GM19395 (cell line): ENCODE measurements around the gene ACYP2.
"Not testable (repeated sequence)": the region's sequence is repeated elsewhere in the genome, so short reads cannot be mapped to it uniquely, and the experiment has no call there.

Experiments
- ATAC-seq: cut with Tn5 transposase; IDR thresholded peaks from one replicate; pipeline ENCODE4 v1.9.1; 2021; ENCODE audit warnings: mild to moderate bottlenecking, moderate library complexity; ENCODE audit not compliant: unreplicated experiment

ACYP2 gene

DNA sequence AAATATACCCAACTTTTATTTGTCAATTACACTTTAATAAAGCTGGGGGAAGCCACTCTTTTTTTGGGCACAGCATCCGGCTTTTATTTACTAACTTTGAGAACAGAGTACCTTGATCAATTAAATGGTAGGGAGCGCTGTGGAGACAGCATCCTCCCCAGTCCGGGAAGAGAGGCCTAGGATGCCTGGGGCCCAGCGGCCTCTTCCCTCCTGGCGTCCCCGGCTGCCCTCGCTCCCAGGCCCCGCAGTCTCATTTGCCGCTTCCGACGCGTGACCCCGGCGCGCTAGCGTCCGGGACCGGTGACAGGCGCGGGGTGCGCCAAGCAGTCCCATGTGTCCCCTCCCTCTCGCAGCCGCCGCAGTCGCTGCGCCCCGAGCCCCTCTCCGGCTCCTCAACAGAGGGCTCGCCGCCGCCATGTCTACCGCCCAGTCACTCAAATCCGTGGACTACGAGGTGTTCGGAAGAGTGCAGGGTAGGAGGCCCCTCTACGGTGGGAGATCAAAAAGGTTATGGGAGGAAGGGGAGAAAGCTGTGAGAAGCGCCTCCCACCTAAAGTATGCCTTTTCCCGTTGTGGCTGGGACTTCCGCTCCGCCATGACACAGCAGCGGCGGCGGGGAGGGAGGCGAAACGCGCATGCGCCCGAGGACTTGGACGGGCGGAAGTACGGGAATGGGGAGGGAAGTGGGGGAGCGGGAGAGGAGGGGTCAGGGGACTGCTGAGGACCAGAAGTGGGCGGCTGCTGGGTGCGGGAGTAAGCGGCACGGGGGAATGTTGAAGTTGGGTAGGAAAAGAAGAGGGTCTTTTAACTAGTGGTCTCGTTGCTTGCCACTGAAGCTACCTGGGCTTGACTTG is at the start of gene ACYP2:
Gene ACYP2, plus strand, starts transcription at position 332 of the 854 bp plus-strand sequence.
- peak; percentile 90 for ATAC-seq

DNA sequence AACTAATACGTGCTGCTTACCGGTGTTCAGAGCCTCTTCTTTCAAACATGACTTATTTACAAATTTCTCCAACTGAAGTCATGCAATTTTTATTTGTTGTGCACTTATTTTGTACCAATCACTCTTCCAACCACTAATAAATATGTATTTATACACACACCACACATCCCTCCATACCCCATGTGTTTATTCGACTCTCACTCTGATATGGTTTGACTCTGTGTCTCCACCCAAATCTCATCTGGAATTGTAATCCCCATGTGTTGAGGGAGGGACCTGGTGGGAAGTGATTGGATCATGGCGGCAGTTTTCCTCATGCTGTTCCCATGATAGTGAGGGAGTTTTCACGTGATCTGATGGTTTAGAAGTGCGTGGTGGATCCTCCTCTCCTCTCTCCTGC is 49.5 kb upstream of the ACYP2 start:
- ATAC-seq = no peak

GRCh38 chr2:54067851-54068375 is 47.5 kb upstream of the ACYP2 start:
- no peak for ATAC-seq

DNA sequence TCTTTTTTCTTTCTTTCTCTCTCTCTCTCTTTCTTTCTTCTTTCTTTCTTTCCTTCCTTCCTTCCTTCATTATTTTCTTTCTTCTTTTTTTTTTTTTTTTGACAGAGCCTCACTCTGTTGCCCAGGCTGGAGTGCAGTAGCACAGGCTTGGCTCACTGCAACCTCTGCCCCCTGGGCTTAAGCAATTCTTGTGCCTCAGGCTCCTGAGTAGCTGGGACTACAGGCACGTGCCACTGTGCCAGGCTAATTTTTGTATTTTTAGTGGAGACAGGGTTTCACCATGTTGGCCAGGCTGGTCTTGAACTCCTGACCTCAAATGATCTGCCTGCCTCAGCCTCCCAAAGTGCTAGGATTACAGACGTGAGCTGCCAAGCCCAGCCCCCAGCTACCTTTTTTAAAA is 42.9 kb upstream of the ACYP2 start:
- not testable (repeated sequence) for ATAC-seq

DNA sequence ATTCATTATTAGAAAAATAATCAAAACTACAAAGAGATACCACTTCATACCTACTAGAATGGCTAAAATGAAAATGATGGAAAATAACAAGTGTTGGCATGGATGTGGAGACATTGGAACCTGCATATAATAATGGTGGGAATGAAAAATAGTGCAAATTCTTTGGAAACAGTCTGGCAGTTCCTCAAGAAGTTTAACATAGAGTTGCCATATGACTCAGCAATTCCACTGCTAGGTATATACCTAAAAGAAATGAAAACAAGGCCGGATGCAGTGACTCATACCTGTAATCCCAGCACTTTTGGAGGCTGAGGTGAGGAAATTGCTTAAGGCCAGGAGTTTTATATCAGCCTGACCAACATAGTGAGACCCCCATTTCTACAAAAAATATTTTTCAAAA is 41.6 kb upstream of the ACYP2 start:
- peak; percentile 91 for ATAC-seq

DNA sequence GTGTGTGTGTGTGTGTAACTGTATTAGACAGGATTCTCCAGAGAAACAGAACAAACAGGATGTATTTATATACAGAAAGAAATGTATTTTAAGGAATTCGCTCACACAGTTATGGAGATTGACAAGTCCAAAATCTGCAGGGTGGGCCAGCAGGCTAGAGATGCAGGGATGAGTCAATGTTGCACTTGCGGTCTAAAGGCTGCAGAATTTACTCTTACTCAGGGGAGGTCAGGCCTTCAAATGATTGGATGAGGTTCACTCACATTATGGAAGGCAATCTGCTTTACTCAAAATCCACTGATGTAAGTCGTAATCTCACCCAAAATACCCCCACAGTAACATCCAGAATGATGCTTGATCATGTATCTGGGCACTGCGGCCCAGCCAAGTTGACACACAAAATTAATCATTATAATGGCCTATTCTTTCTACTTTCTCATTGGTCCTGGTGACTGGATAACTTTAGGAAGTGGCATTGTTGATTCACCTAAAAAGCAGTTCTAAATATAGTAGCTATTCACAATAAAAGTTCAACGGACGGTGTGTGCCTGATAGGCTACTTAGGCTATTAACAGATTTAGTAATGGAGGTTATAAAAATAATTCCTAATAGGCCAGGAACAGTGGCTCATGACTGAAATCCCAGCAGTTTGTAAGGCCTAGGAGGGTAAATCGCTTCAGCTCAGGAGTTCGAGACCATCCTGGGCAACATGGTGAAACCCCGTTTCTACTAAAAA is 40.6 kb upstream of the ACYP2 start:
- ATAC-seq = no peak

DNA sequence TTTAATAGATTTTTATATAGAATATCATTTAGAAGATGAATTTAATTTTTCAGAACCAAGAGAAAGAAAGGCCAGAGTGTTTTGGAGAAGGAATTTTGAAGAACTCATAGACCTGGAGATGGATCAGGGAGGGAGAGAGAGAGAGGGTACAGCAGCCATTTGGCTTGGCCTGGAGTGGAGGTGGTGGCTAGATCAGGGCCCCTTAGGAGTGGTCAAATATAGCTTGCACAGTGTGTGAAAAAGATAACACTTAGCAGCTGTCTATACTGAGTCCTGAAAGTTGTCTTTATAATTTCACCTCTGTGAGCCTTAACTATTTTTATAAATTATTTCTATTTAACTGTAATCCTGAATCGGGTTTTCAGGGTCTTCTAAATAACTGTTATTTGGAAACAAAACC is 38.8 kb upstream of the ACYP2 start:
- ATAC-seq = no peak

DNA sequence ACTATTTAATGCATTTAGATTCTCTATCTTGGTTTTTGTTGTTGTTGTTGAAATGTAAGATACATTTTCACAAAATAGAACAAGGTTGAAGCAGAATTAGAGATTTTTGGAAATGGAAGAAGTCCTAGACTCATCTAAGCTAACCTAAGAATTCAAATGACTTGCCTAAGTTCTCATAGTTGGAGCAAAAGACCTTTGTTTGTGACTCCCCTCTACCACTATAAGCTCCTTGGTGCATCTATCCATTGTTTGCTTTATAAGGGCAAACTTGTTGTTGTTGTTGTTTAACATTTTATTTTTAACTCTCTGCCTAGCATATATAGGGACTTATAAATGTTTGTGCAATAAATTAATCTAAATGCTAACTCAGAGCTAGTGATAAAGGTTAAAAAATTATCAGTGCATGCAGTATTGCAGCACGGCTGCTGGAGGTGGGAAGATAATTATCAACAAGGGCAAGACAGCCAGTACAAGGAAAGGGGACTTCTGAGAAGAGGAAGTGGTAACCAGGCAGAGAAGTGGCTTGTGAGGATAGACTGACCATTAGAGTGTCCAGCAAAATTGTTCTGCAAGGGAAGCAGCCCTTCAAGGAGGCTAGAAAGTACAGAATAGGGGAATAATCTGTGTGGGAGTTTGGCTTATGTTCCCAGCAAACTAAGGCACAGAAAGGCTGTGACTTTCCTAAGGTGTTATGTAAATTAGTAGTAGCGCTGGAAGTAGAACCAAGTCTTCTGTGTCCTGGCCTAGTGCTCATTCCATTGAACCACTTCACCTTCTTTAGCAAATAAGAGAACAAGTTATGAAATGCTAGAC is 38.1 kb upstream of the ACYP2 start:
- ATAC-seq = no peak

DNA sequence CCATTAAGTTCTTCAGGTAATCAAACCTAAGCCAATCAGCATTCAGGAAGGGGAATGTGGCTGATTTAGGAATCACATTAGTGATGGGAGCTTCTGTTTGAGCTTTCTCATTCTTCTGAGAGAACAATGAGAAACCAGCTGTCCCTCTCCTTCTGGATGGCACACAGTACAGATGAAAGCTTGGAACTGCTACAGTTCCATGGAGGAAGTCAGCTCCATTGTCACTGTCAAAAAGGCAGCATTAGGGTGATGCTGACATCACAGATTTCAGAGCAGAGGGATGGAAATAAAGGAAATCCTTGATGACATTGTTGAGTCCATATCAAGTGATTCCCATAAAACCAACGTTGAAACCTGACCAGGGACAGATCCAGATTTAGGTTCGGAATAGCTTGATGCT is 36.1 kb upstream of the ACYP2 start:
- ATAC-seq = no peak

DNA sequence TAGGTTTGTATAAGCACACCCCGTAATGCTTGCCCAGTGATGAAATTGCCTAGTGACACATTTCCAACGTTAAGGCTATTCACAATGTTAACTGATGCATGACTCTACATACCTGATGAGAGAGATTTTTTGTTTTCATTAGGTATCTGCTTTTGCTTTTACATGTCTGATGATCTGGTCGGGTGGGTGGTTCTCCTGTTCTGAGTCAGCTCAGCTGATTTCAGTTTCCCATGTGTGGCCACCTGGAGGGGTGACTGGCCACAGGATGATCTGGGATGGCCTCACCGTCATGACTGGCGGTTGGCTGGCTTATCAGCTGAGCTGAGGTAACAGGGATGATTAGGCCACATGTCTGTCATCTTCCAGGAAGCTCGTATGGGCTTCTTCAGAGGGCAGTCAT is 33.8 kb upstream of the ACYP2 start:
- ATAC-seq = peak; percentile 98

DNA sequence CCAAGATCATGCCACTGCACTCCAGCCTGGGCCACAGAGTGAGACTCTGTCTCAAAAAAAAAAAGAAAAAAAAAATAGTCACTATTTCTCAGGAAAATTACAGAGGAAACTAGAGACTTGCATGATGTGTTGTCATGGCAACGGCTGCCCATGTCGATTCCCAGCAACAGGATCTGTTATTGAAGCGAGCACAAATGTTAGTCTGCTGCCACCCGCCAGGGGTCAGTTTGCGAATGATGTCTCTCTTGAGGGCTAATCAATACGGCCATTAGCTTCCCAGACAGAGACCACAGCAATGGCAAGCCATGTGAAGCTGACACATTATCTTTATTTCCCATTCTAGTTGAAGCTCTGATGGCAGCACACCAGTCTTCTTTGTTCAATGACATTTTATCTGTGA is 32.4 kb upstream of the ACYP2 start:
- ATAC-seq = no peak

DNA sequence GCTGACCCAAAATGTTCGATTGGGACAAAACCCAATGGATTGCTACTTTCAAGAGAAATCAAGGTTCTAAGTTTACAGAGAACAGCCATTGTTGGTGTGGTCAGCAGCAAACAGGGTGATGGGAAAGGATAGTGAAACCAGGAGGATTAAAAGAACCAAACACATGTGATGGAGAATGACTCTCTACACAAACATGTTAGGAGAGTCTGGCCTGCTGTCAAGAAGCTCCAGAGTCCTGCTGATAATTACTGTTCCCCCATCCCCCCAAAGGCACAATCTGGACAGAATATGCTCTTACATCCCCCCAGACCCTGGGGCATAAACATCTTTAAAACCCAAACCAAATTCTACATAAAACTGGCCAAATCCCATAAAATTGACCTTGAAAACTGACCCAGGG is 32.0 kb upstream of the ACYP2 start:
- ATAC-seq = no peak

DNA sequence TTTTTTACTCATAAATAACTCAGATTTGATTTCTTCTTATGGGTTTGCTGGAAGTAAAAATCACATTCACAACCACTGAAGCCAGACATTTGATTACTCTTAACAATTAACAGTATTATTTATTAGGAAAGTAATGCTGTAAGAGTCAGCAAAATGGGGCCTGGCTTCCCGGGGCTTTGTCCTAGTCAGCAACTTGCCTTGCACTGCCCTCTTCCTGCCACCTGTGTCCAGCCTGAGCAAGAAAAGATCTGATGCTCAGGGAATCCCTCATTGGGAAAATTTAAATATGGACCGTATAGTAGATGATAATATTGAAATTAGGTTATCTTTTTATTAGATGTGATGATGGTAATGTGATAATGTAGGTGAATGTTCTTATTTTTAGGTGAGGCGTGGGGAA is 30.8 kb upstream of the ACYP2 start:
- no peak for ATAC-seq

DNA sequence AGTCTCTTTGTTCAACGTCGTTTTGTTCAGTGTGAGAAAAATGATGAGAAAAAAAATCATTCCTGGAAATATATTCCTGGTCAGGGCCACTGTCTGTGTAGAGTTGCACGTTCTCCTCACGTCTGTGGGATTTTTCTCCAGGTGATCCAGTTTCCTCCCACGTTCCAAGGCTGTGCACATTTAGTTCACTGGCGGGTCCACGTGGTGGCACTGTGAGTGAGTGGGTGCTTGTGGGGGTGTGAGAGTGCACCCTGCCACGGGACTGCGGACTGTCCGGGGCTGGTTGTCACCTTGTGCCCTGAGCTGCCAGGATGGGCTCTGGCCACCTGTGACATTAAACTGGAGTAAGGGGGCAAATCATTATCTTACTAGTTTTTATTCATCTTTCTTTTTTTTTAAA is 30.3 kb upstream of the ACYP2 start:
- no peak for ATAC-seq

GRCh38 chr2:54086157-54086556 is 29.3 kb upstream of the ACYP2 start:
- ATAC-seq = no peak

DNA sequence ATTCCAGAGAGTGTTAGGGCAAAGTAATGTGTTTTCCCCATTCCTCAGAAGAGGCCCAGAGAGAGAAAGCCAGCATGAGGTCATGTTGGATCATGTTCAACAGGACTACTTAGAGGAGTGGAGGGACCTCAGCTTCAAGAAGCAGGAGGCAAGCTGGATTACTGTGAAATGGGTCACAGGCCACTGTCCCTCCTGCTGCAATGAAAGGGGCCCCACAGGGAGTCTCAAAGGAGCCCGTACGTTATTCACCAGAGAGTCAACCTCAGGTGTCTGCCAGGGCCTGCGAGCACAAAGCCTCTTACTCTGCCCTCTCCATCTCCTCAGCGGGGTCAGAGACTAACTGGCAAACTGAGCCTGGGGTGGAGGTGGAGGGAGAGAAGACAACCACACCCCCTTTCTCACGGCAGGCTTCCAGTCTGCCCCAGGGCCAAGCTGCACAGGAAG is 27.2 kb upstream of the ACYP2 start:
- no peak for ATAC-seq

DNA sequence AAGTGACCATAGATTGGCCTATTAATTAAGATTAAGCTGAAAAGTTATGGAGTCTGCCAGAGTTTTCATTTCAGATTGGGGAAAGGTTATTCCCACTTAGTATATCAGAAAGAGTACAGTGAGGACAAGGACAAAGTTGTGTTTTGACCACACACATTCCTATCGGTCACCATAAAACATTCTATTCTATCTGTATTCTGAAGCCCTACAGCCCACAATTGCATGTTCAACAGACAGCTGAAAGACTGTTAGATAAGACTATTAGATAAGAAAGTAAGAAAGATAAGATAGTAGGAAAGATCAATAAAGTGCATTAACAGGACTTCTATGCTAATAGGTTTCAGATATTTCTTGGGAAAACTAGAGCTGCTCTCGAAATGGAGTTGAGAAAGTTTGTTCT is 26.7 kb upstream of the ACYP2 start:
- ATAC-seq = no peak

- no peak for ATAC-seq
Measured at GRCh38 chr2:54090521-54091117, 24.8 kb upstream of the ACYP2 start.

- peak; percentile 70 for ATAC-seq
Measured at GRCh38 chr2:54092940-54093339, 22.5 kb upstream of the ACYP2 start.

- not testable (repeated sequence) for ATAC-seq
Measured at GRCh38 chr2:54095406-54095805, 20.0 kb upstream of the ACYP2 start.

DNA sequence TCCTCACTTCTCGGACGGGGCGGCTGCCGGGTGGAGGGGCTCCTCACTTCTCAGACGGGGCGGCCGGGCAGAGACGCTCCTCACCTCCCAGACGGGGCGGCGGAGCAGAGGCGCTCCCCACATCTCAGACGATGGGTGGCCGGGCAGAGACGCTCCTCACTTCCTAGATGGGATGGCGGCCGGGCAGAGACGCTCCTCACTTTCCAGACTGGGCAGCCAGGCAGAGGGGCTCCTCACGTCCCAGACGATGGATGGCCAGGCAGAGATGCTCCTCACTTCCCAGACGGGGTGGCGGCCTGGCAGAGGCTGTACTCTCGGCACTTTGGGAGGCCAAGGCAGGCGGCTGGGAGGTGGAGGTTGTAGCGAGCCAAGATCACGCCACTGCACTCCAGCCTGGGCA is 19.3 kb upstream of the ACYP2 start:
- ATAC-seq = not testable (repeated sequence)
